Stimulated activated naive CD8-positive, alpha-beta T cell treated with anti-CD3 and anti-CD28 coated beads, Interleukin-15, amount 100 ng/mL, for 72 hours (primary cell): ENCODE results near the gene SLC3A2.
"Not testable (repeated sequence)": the region's sequence is repeated elsewhere in the genome, so short reads cannot be mapped to it uniquely, and the experiment has no call there.

Experiments
- ATAC-seq: fragments of 150-1000 bp; cut with Tn5 transposase; 2 replicates; pipeline ENCODE4 v1.10.0; 2021; ENCODE audit warnings: mild to moderate bottlenecking, moderate library complexity
- DNase-seq, 2 donors: peaks; one replicate each; pipeline ENCODE4 v3.0.0; 2021 to 2022
- H3K27ac Mint-ChIP-seq, 2 donors: one replicate each; pipeline ENCODE4 v1.8.0; 2022; ENCODE audit warnings: mild to moderate bottlenecking in 2 of 2, mixed read lengths in 2 of 2, moderate library complexity in 2 of 2
- H3K27me3 Mint-ChIP-seq: one replicate; pipeline ENCODE4 v1.8.0; 2022; ENCODE audit warnings: mixed read lengths
- H3K4me1 Mint-ChIP-seq: one replicate; pipeline ENCODE4 v1.8.0; 2022; ENCODE audit warnings: mild to moderate bottlenecking, mixed read lengths
- H3K4me3 Mint-ChIP-seq, 2 donors: one replicate each; pipeline ENCODE4 v1.8.0; 2022; ENCODE audit warnings: mild to moderate bottlenecking in 2 of 2, mixed read lengths in 2 of 2, moderate library complexity in 1 of 2
- H3K9me3 Mint-ChIP-seq, 2 donors: one replicate each; pipeline ENCODE4 v1.8.0; 2022; ENCODE audit warnings: mixed read lengths in 2 of 2

The SLC3A2 gene

DNA sequence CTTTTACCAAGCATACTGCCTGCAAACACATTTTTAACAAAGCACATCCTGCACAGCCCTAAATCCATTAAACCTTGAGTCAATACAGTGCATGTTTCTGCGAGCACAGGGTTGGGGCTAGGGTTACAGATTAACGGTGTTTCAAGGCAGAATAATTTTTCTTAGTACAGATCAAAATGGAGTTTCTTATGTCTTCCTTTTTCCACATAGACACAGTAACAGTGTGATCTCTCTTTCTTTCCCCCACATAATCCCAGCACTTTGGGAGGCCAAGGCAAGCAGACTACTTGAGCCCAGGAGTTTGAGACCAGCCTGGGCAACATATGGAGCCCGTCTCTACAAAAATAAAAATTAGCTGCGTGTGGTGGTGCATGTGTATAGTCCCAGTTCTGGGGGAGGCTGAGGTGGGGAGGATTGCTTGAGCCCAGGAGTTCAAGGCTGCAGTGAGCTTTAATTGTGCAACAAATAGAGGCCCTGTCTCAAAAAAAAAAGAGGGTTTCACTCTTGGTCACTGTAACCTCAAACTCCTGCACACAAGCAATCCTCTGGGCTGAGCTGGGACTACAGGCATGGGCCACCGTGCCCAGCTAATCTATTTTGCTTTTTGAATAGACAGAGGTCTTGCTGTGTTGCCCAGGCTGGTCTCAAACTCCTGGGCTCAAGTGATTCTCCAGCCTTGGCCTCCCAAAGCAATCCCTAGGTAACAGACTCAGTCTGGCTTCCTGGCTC, 19.7 kb upstream of the SLC3A2 start:
- Mint-ChIP-seq H3K4me3 (no peak overlapping the region), H3K27ac (no peak overlapping the region), H3K27me3 (no peaks in the 10 kb centered on the region), H3K4me1 (peaks cover 60% of the 10 kb centered on the region), H3K9me3 (no peaks in the 10 kb centered on the region)
- DNase-seq (no peak), ATAC-seq (peak; percentile 61)

DNA sequence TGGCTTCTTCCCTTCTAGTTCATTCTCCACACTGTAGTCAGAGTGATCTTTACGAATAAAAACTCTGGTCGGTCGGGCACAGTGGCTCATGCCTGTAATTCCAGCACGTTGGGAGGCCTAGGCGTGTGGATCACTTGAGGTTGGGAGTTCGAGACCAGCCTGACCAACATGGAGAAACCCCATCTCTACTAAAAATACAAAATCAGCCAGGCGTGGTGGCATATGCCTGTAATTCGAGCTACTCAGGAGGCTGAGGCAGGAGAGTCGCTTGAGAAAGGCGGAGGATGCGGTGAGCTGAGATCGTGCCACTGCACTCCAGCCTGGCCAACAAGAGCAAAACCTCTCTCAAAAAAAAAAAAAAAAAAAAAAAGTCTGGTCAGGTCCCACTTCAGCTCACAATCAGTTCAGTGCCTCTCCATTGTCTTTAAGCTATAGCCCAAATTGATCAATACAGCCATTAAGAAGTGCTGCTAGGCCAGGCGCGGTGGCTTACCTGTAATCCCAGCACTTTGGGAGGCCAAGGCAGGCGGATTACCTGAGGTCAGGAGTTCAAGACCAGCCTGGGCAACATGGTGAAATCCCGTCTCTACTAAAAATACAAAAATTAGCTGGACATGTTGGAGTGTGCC, 19.0 kb upstream of the SLC3A2 start:
- H3K9me3 Mint-ChIP-seq, ATAC-seq, H3K27ac Mint-ChIP-seq, H3K27me3 Mint-ChIP-seq, DNase-seq, H3K4me3 Mint-ChIP-seq: not testable (repeated sequence)
- peaks cover 60% of the 10 kb centered on the region for H3K4me1 Mint-ChIP-seq

DNA sequence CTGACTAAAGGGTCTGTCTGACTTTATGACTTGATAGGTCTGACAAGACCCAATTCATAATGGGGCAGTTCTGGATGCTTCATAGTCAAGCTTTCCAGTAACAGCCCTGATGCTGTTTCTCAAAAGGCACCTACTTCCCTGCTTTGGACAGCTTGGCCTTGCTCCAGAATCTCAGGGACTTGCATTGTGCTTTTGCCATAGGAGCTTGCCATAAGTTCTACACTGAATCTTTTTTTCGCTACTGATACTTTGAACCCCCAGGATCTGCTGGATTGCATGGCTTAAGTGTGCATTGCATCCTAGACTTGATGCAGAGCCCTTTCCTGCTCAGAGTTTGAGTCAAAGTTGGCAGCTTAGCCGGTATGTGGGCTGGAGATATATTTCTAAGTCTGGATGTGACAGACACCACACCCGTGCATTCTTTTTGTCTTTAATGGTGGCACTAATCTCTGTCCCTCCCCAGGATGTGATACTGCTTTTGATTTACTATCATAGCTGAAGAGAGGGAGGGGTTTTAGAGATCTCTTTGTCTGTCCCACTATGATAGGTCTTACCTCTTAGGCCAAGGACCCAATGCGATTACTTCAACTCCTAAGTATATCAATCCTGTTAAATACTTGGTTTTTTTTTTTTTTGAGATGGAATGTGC, 16.9 kb upstream of the SLC3A2 start:
- no peak overlapping the region for H3K27ac Mint-ChIP-seq
- H3K4me1 Mint-ChIP-seq, result peaks cover 40% of the 10 kb centered on the region
- DNase-seq (no peak), ATAC-seq (no peak)
- H3K9me3 Mint-ChIP-seq, result no peaks in the 10 kb centered on the region
- no peaks in the 10 kb centered on the region for H3K27me3 Mint-ChIP-seq
- no peak overlapping the region for H3K4me3 Mint-ChIP-seq

GRCh38 chr11:62865635-62866034, 15.1 kb upstream of the SLC3A2 start:
- no peak overlapping the region for H3K4me3 Mint-ChIP-seq
- H3K27ac Mint-ChIP-seq, result no peak overlapping the region
- no peaks in the 10 kb centered on the region for H3K27me3 Mint-ChIP-seq
- H3K4me1 Mint-ChIP-seq, result peaks cover 24% of the 10 kb centered on the region
- ATAC-seq, result no peak
- H3K9me3 Mint-ChIP-seq, result no peaks in the 10 kb centered on the region
- DNase-seq, result no peak

- DNase-seq (no peak), ATAC-seq (no peak)
- peaks cover 7% of the 10 kb centered on the region for H3K4me1 Mint-ChIP-seq
- no peaks in the 10 kb centered on the region for H3K27me3 Mint-ChIP-seq
- H3K9me3 Mint-ChIP-seq, result no peaks in the 10 kb centered on the region
- H3K4me3 Mint-ChIP-seq, result no peak overlapping the region
- H3K27ac Mint-ChIP-seq, result peak overlapping the region in 1 of 2 donors; percentile 15
Observed at GRCh38 chr11:62874851-62875250, 5.8 kb upstream of the SLC3A2 start.

GRCh38 chr11:62875698-62876478, 4.8 kb upstream of the SLC3A2 start:
- ATAC-seq (no peak), DNase-seq (no peak)
- Mint-ChIP-seq H3K9me3 (no peaks in the 10 kb centered on the region), H3K4me3 (no peak overlapping the region), H3K27ac (no peak overlapping the region), H3K4me1 (peaks cover 14% of the 10 kb centered on the region), H3K27me3 (no peaks in the 10 kb centered on the region)

GRCh38 chr11:62876712-62877111, 4.0 kb upstream of the SLC3A2 start:
- DNase-seq, result no peak
- Mint-ChIP-seq H3K27ac (no peak overlapping the region), H3K9me3 (no peaks in the 10 kb centered on the region), H3K27me3 (no peaks in the 10 kb centered on the region), H3K4me3 (no peak overlapping the region), H3K4me1 (peaks cover 19% of the 10 kb centered on the region)
- ATAC-seq, result no peak

DNA sequence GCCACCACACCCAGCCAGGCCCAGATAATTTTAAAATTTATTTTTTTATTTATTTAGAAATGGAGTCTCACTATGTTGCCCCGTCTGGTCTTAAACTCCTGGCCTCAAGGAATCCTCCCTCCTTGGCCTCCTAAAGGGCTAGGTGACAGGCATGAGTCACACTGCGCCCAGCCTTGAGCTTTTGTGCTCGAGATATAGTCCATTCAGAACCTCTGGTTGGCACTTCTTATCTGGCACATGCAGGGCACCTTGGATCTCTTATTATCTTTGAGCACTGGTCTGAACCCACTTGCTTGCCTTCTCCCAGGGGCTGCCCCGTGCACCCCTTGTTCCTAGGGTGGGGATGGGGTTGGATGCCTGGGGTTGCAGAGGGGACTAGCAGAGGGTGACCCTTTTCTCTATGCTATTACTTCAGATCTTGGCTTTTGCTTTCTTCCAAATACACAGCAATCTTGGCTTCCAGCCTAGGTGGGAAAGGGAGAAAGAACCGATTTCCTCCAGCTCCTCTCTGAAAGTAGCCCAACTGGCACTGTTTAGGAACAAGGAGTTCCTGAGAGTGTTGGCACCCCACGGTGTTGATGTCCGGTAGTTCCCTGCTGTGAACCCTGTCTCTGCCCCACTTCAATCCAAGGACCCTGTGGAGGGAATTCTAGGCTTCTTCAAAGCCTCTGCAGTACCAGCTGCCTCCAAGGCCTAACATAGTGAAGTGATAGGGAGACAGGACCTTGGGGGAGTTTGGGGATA, 1.3 kb upstream of the SLC3A2 start:
- no peak for DNase-seq
- no peaks in the 10 kb centered on the region for H3K9me3 Mint-ChIP-seq
- H3K27ac Mint-ChIP-seq, result peak overlapping the region; percentile 100
- peak overlapping the region; percentile 94 for H3K4me3 Mint-ChIP-seq
- no peaks in the 10 kb centered on the region for H3K27me3 Mint-ChIP-seq
- peaks cover 44% of the 10 kb centered on the region for H3K4me1 Mint-ChIP-seq
- ATAC-seq, result no peak

DNA sequence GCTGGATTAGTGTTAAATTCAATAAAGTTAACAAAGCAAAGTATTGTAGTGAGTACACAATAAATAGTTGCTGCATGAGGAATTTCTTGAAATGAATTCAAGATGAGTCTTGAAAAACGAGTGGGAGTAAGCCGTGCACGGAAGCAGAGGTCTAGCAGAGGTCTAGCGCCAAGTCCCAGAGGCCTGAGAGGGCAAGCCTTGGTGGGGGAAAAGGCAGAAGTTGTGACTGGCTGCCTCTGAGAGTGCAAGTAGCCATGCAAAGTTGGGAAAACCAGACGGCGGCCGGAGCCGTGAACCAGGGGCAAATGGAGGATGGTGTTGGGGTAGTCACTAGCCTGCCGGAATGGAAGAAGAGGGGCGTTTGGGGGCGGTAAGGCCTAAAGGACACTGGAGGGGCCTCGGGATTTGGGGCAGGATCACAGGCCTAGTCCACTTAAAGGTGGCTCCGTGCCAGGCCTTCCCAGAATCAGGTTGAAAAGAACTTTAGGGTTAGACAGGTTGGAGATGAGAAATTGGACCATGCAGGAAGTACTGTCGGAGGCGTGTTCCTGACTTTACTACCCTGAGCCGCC, 379 bp upstream of the SLC3A2 start:
- Mint-ChIP-seq H3K4me1 (peaks cover 52% of the 10 kb centered on the region), H3K4me3 (peak overlapping the region; percentile 94)
- peak; percentile 29 for ATAC-seq

GRCh38 chr11:62881579-62882430, 1.1 kb downstream of the SLC3A2 start:
- Mint-ChIP-seq H3K27ac (peak overlapping the region; percentile 100), H3K27me3 (no peaks in the 10 kb centered on the region), H3K9me3 (no peaks in the 10 kb centered on the region), H3K4me1 (peaks cover 63% of the 10 kb centered on the region), H3K4me3 (peak overlapping the region; percentile 94)
- DNase-seq (peak; percentile 93 to 97), ATAC-seq (peak; percentile 74)

More for the DNA sequence above, 379 bp upstream of the SLC3A2 start:
- H3K9me3 Mint-ChIP-seq, result no peaks in the 10 kb centered on the region
- DNase-seq, result peak in 1 of 2 donors; percentile 63
- H3K27ac Mint-ChIP-seq, result peak overlapping the region; percentile 100
- H3K27me3 Mint-ChIP-seq, result no peaks in the 10 kb centered on the region

GRCh38 chr11:62882431-62882749, 1.7 kb downstream of the SLC3A2 start:
- ATAC-seq (no peak), DNase-seq (peak in 1 of 2 donors; percentile 39)
- H3K4me3 Mint-ChIP-seq, result peak overlapping the region; percentile 94
- no peaks in the 10 kb centered on the region for H3K9me3 Mint-ChIP-seq
- H3K27me3 Mint-ChIP-seq, result no peaks in the 10 kb centered on the region
- H3K27ac Mint-ChIP-seq, result peak overlapping the region; percentile 100
- peaks cover 69% of the 10 kb centered on the region for H3K4me1 Mint-ChIP-seq

- ATAC-seq, result no peak
- H3K4me1 Mint-ChIP-seq, result peaks cover 74% of the 10 kb centered on the region
- H3K27me3 Mint-ChIP-seq, result no peaks in the 10 kb centered on the region
- no peaks in the 10 kb centered on the region for H3K9me3 Mint-ChIP-seq
- peak in 1 of 2 donors; percentile 31 for DNase-seq
- peak overlapping the region; percentile 94 for H3K4me3 Mint-ChIP-seq
- H3K27ac Mint-ChIP-seq, result peak overlapping the region; percentile 100
Observed at GRCh38 chr11:62882788-62883501, 2.2 kb downstream of the SLC3A2 start.

- Mint-ChIP-seq H3K27ac (peak overlapping the region; percentile 95 to 100), H3K4me3 (peak overlapping the region; percentile 94), H3K9me3 (no peaks in the 10 kb centered on the region), H3K4me1 (peaks cover 81% of the 10 kb centered on the region), H3K27me3 (no peaks in the 10 kb centered on the region)
- DNase-seq (no peak), ATAC-seq (no peak)
Observed at GRCh38 chr11:62883673-62884072, 3.0 kb downstream of the SLC3A2 start.
